Endothelial cell of umbilical vein (primary cell): ENCODE results near the gene MIER1.

Source experiments
- CTCF ChIP-seq, 2 donors: IDR thresholded peaks; 1 replicate in 1 of 2; 2 replicates in 1 of 2; pipeline ENCODE4 v1.5.1; 2011; ENCODE audit warnings: low read length in 2 of 2, mild to moderate bottlenecking in 2 of 2, moderate library complexity in 2 of 2, control low read depth in 1 of 2, inconsistent platforms in 1 of 2, low read depth in 1 of 2; ENCODE audit not compliant: insufficient read depth in 1 of 2; ENCODE audit errors: extremely low read depth in 1 of 2
- EZH2 ChIP-seq: IDR thresholded peaks from 2 replicates; pipeline ENCODE4 v1.6.1; 2012; ENCODE audit warnings: borderline replicate concordance, low read depth, mild to moderate bottlenecking, moderate library complexity, low read length, inconsistent platforms; ENCODE audit not compliant: severe bottlenecking
- FOS ChIP-seq: IDR thresholded peaks from 2 replicates; pipeline ENCODE4 v1.6.1; 2011; ENCODE audit warnings: mild to moderate bottlenecking, low read length, moderate library complexity, borderline replicate concordance; ENCODE audit not compliant: insufficient read depth
- JUN ChIP-seq: IDR thresholded peaks from 2 replicates; pipeline ENCODE4 v1.6.1; 2011; ENCODE audit warnings: borderline replicate concordance, low read depth; ENCODE audit not compliant: insufficient read length, insufficient read depth
- MYC ChIP-seq: IDR thresholded peaks from one replicate; pipeline ENCODE4 v1.6.1; 2011; ENCODE audit warnings: mild to moderate bottlenecking, low read depth, low read length
- POLR2A ChIP-seq: IDR thresholded peaks from 2 replicates; pipeline ENCODE4 v1.6.1; 2012; ENCODE audit warnings: low read depth, mild to moderate bottlenecking, control low read depth, low read length
- POLR2AphosphoS5 ChIP-seq: IDR thresholded peaks from 2 replicates; pipeline ENCODE4 v1.6.1; 2012; ENCODE audit warnings: low read depth, mild to moderate bottlenecking, control low read depth, low read length, moderate library complexity; ENCODE audit not compliant: insufficient read depth
- TF ChIP-seq, protein P1 (sequence below): IDR thresholded peaks from 2 replicates; pipeline ENCODE4 v1.6.1; 2011; ENCODE audit not compliant: insufficient read depth, insufficient read length

DNA sequence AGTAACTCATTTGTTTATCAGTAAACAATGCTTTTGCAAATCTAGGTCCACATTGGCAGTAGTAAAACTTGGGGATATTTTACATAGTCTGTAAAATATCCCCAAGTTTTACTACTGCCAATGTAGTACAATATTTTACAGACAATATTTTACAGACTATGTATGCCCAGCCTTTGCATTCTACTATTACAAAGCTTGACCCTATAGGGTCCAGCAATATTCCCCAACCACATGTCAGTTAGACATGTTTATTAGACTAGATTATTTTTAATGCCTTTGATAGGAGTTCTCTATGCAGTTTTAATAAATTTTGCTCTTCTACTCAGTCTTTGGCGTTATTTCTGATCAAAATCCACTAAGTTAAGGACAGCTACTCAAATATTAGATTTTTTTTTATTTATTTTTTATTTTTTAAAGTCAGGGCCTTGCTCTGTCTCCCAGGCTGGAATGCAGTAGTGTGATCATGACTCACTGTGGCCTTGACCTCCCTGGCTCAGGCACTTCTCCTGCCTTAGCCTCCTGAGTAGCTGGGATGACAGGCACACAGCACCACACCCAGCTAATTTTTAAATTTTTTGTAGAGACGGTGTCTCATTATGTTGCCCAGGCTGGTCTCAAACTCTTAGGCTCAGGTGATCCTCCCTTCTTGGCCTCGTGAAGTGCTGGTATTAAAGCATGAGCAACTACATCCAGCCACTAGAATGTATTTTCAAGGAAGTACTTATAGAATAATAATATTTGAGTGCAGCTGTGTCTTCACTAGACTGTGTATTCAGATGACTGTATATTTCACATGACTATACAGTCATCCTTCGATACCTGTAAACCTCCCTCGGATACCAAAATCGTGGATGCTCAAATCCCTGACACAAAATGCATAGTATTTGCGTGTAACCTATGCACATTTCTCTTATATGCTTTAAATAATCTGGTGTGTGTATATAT, 19.8 kb downstream of the MIER1 start:
- TF ChIP-seq CTCF (IDR thresholded peaks at IDR 0.05; ENCODE audit: extremely low read depth in 1 of 2, insufficient read depth in 1 of 2, low read depth in 1 of 2, low read length in 2 of 2), result no peak
- TF ChIP-seq POLR2AphosphoS5, result peak; percentile 39
- TF ChIP-seq EZH2, result no peak
- peak; percentile 41 for TF ChIP-seq JUN
- no peak for TF ChIP-seq MYC
- TF ChIP-seq, protein P1, sequence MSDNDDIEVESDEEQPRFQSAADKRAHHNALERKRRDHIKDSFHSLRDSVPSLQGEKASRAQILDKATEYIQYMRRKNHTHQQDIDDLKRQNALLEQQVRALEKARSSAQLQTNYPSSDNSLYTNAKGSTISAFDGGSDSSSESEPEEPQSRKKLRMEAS, result no peak
- no peak for TF ChIP-seq POLR2A
- peak; percentile 83 for TF ChIP-seq FOS
